Dendritic cell treated with granulocyte-macrophage colony-stimulating factor and Interleukin-4, amounts not matched to agents 40 ng/mL and 50 ng/mL, for 4 days (primary cell): ENCODE data around the gene SPATA6.
"Not testable (repeated sequence)": the region's sequence is repeated elsewhere in the genome, so short reads cannot be mapped to it uniquely, and the experiment has no call there.

ENCODE experiments used
- H3K27ac Mint-ChIP-seq: one replicate; pipeline ENCODE4 v1.8.0; 2022; ENCODE audit warnings: mild to moderate bottlenecking, mixed read lengths
- H3K27me3 Mint-ChIP-seq: one replicate; pipeline ENCODE4 v1.8.0; 2022; ENCODE audit warnings: mild to moderate bottlenecking, mixed read lengths
- H3K36me3 Mint-ChIP-seq: one replicate; pipeline ENCODE4 v1.8.0; 2022; ENCODE audit warnings: low read depth, mixed read lengths
- H3K4me1 Mint-ChIP-seq: one replicate; pipeline ENCODE4 v1.8.0; 2022; ENCODE audit warnings: low read depth, mixed read lengths
- H3K4me3 Mint-ChIP-seq: one replicate; pipeline ENCODE4 v1.8.0; 2022; ENCODE audit warnings: mild to moderate bottlenecking, moderate library complexity, mixed read lengths
- H3K9me3 Mint-ChIP-seq: one replicate; pipeline ENCODE4 v1.8.0; 2022; ENCODE audit warnings: mixed read lengths
- intact Hi-C: fragments of 100-400 bp; cut with micrococcal nuclease; formaldehyde crosslinking; loops from one replicate; pipeline ENCODE4 v1.15.0; 2022

The SPATA6 gene

DNA sequence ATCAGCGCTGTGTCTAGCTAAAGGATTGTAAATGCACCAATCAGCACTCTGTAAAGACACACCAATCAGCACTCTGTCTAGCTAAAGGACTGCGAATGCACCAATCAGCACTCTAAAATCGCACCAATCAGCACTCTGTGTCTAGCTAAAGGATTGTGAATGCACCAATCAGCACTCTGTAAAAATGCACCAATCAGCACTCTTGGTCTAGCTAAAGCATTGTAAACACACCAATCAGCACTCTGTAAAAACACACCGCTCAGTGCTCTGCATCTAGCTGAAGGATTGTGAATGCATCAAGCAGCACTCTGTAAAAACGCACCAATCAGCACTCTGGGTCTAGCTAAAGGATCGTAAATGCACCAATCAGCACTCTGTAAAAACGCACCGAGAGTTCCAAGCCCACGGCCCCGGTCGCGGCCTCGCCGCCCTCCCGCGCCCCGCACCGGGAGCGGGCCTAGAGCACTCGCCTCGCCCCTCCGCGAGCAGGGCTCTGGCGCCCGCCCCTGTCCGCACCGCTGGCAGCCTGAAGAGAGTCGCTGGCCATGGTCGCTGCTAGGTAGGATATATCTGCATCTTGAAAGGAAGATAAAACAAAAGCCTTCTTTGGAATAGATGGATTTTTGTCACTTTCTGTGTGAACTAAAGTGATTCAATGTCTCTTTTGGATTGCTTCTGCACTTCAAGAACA lies 36.5 kb downstream of the SPATA6 start:
- intact Hi-C loops, H3K4me1 Mint-ChIP-seq, H3K4me3 Mint-ChIP-seq, H3K27me3 Mint-ChIP-seq, H3K36me3 Mint-ChIP-seq, H3K27ac Mint-ChIP-seq: not testable (repeated sequence)
- peaks cover 41% of the 10 kb centered on the region for H3K9me3 Mint-ChIP-seq

DNA sequence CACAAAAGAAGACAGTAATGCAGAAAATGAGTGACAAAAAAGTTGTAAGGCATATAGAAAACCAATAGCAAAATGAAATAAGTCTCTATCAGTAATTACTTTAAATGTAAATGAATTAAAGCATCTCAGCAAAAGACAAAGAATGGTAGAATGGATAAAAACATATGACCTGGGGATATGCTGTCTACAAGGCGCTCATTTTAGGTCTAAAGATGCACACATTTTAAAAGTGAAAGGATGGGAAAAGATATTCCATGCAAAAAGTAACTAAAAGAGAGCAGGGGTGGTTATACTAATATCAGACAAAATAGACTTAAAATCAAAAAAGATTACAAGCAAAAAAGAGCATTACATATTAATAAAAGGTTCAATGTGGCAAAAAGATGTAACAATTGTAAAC lies 41.2 kb downstream of the SPATA6 start:
- H3K27ac Mint-ChIP-seq: no peak overlapping the region
- no peaks in the 10 kb centered on the region for H3K36me3 Mint-ChIP-seq
- intact Hi-C loops: no loop called here
- H3K4me1 Mint-ChIP-seq: no peaks in the 10 kb centered on the region
- H3K27me3 Mint-ChIP-seq: no peaks in the 10 kb centered on the region
- no peak overlapping the region for H3K4me3 Mint-ChIP-seq
- peaks cover 28% of the 10 kb centered on the region for H3K9me3 Mint-ChIP-seq

DNA sequence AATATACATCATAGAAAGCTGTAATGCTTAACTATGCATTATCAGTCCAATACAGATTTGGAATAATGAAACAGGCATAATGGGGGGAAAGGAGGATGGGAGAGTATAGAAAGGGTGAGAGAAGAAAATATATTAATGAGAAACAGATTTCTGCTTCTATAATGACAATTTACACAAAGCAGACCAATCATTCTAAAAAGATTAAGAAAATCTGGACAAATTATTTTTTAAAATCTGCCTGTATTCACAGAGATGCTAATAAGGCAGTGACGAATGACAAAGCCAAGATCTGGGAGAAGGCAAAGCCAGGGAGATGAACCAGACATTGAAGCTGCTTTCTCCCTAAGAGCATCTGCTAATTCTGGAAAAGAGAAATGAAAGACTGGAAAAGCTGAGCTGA lies 50.0 kb downstream of the SPATA6 start:
- no peaks in the 10 kb centered on the region for H3K36me3 Mint-ChIP-seq
- no peak overlapping the region for H3K27ac Mint-ChIP-seq
- no peaks in the 10 kb centered on the region for H3K27me3 Mint-ChIP-seq
- H3K9me3 Mint-ChIP-seq: no peaks in the 10 kb centered on the region
- no peak overlapping the region for H3K4me3 Mint-ChIP-seq
- intact Hi-C loops: no loop called here
- no peaks in the 10 kb centered on the region for H3K4me1 Mint-ChIP-seq

DNA sequence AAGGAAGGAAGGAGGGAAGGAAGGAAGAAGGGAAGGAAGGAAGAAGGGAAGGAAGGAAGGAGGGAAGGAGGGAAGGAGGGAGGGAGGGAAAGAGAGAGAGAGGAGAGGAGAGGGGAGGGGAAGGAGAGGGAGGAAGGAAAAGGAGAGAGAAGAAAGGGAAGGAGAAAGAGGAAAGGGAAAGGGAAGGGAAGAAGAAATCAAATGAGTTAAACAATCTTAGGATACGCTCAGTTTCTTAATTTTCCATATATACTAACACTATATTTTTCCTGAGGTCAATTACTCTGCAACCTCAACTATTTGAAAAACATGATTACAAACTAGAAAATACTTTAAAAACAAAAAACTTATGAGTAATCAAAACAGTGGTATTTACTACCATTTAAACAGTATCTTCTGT lies 53.3 kb downstream of the SPATA6 start:
- Mint-ChIP-seq H3K9me3 (no peaks in the 10 kb centered on the region), H3K36me3 (no peaks in the 10 kb centered on the region), H3K27ac (no peak overlapping the region), H3K4me3 (no peak overlapping the region), H3K4me1 (no peaks in the 10 kb centered on the region), H3K27me3 (no peaks in the 10 kb centered on the region)
- intact Hi-C loops: no loop called here

DNA sequence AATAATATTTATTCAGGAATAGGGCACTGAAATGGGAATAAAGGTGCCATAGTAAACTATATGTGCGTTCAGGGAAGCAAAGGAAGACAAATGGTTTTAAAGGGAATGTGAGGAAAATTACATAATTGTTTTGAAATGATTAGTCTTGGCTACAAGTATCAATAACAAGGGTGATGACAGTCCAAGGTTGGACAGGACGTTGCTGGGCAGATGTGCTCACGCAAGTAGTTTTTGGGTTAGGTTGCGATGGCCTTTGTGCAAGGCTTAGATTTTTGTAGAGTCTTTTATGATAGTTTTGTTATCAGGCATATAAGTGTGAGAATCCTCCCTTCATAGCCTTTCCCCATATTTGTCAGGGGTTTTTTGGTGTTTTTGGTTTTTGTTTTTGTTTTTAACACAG lies 57.0 kb downstream of the SPATA6 start:
- no peaks in the 10 kb centered on the region for H3K4me1 Mint-ChIP-seq
- intact Hi-C loops: no loop called here
- H3K27ac Mint-ChIP-seq: no peak overlapping the region
- no peak overlapping the region for H3K4me3 Mint-ChIP-seq
- no peaks in the 10 kb centered on the region for H3K27me3 Mint-ChIP-seq
- H3K9me3 Mint-ChIP-seq: peaks cover 8% of the 10 kb centered on the region
- no peaks in the 10 kb centered on the region for H3K36me3 Mint-ChIP-seq

DNA sequence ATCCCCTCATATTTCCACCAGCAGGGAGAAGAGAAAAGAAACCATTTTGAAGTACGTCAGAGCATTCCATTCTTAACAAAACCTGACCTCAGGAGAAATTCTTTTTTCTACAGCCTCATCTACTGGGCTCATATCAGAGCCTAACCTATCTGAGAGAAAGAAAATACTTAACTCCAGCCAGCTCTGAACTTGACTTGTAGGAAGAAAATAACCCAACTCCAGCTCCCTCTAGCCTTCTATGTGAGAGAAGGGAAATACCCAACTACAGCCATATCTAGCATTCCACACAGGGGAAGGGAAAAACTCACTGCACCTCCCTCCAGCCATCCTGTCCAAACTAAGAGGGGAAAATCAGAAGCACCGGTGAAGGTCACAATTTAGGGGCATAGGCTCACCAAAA lies 57.7 kb downstream of the SPATA6 start:
- H3K27ac Mint-ChIP-seq: no peak overlapping the region
- H3K27me3 Mint-ChIP-seq: no peaks in the 10 kb centered on the region
- H3K4me3 Mint-ChIP-seq: no peak overlapping the region
- no peaks in the 10 kb centered on the region for H3K36me3 Mint-ChIP-seq
- intact Hi-C loops: no loop called here
- no peaks in the 10 kb centered on the region for H3K4me1 Mint-ChIP-seq
- peaks cover 8% of the 10 kb centered on the region for H3K9me3 Mint-ChIP-seq

DNA sequence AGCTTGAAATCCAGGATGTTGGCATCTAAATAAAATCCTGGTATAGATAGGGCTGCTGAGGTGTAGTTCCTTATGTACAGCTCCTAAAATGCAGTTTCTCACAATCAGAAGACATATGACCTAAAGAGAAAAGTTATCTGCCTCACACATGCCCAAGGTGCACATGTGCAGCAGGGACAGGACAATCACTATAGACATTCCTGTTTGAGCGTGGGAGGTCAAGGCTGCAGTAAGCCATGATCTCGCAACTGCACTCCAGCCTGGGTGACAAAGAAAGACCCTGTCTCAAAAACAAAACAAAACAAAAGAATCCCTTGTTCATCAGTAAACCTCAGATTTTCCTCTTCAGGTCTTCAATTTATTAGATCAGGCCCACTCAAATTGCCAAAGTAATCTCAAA lies 66.1 kb downstream of the SPATA6 start:
- H3K4me1 Mint-ChIP-seq: no peaks in the 10 kb centered on the region
- intact Hi-C loops: no loop called here
- H3K9me3 Mint-ChIP-seq: peaks cover 7% of the 10 kb centered on the region
- H3K27ac Mint-ChIP-seq: no peak overlapping the region
- no peaks in the 10 kb centered on the region for H3K36me3 Mint-ChIP-seq
- H3K27me3 Mint-ChIP-seq: no peaks in the 10 kb centered on the region
- H3K4me3 Mint-ChIP-seq: no peak overlapping the region

DNA sequence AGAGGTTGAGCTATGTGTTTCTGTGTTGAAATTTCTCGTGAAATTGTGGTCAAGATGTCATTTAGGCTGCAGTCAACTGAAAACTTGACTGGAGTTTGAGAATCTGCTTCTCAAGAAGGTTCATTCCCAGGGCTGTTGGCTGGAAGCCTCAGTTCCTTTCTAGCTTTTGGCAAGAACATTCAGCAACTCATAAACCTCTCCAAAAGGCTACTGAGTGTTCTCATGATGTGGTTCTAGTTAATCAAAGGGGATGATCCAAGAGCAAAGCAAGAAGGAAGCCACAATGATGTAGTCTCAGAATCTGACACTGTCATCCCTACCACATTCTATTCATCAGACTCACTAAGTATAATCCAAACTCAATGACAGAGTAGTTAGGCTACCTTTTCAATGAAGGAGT lies 66.6 kb downstream of the SPATA6 start:
- peaks cover 2% of the 10 kb centered on the region for H3K9me3 Mint-ChIP-seq
- H3K4me3 Mint-ChIP-seq: no peak overlapping the region
- H3K4me1 Mint-ChIP-seq: no peaks in the 10 kb centered on the region
- no peaks in the 10 kb centered on the region for H3K36me3 Mint-ChIP-seq
- intact Hi-C loops: no loop called here
- no peak overlapping the region for H3K27ac Mint-ChIP-seq
- H3K27me3 Mint-ChIP-seq: no peaks in the 10 kb centered on the region

DNA sequence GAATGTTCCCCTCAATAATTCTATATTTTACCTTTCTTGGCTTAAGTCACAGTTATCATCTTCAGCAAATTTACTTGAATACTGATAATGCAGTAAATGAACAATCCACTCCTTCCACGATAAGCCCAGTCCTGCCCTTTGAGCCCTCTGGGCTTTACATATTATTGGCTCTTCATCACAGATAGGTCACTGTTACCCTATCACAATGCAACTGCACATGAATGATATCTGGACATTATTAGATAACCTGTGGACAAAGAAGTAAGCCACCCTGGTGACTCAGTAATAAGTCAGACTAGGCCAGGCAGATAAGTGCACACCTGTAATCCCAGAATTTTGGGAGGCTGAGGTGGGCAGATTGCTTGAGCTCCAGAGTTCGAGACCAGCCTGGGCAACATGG lies 69.4 kb downstream of the SPATA6 start:
- H3K4me3 Mint-ChIP-seq: no peak overlapping the region
- intact Hi-C loops: no loop called here
- no peaks in the 10 kb centered on the region for H3K9me3 Mint-ChIP-seq
- no peaks in the 10 kb centered on the region for H3K4me1 Mint-ChIP-seq
- no peaks in the 10 kb centered on the region for H3K27me3 Mint-ChIP-seq
- H3K36me3 Mint-ChIP-seq: peaks cover 4% of the 10 kb centered on the region
- no peak overlapping the region for H3K27ac Mint-ChIP-seq

DNA sequence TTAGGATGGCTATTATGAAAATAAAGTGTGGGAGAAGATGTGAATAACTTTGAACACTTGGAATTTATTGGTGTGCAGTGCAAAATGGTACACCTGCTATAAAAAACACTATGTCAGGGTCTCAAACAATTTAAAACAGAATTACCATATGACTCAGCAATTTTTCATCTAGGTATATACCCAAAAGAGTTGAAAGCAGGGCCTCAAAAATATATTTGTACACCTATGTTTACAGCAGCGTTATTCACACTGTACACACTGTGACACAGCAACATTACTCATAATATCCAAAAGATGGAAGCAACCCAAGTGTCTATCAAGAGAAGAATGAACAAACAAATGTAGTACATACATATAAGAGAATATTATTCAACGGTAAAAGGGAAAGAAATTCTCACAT lies 75.8 kb downstream of the SPATA6 start:
- Mint-ChIP-seq H3K36me3 (peaks cover 4% of the 10 kb centered on the region), H3K4me3 (no peak overlapping the region), H3K27ac (no peak overlapping the region), H3K27me3 (no peaks in the 10 kb centered on the region), H3K4me1 (no peaks in the 10 kb centered on the region), H3K9me3 (no peaks in the 10 kb centered on the region)
- intact Hi-C loops: no loop called here

DNA sequence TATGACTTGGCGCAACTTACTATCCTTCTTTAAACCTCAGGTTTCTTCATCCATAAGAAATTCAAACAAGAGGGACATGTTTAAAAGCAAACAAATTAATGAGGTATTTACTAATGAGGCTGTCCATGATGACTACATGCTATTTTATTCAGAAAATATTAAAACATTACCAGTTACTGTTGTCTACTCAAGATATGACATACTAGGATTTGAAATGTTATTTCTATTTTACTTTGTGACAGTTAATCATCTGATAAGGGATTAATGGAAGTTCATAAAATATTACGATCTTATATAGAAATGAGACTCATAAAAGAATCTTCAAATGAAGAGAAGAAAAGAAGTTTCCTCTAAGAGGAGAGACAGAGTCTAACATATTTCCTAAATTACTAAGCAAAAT lies 80.1 kb downstream of the SPATA6 start:
- intact Hi-C loops: no loop called here
- Mint-ChIP-seq H3K4me3 (no peak overlapping the region), H3K4me1 (no peaks in the 10 kb centered on the region), H3K27ac (no peak overlapping the region), H3K27me3 (no peaks in the 10 kb centered on the region), H3K9me3 (no peaks in the 10 kb centered on the region), H3K36me3 (no peaks in the 10 kb centered on the region)

DNA sequence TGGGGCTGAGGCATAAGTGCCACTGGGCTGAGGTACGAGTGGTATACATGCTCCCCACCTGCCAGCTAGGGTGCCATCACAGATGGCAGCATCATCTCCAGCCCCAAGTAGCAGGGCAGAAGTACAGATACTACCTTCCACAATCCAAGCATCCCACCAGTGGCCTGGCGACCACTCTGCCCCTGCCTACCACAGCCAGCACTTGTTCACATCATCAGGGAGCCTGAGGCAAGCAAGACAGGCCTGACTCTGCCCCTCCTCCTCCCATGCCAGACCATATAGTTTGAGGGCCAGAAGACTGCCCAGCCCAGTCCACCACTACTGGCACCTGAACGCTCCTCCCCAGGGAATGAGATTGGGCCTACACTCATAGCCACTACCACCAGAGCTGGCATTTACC lies 84.6 kb downstream of the SPATA6 start:
- H3K9me3 Mint-ChIP-seq: no peaks in the 10 kb centered on the region
- H3K4me3 Mint-ChIP-seq: no peak overlapping the region
- H3K4me1 Mint-ChIP-seq: no peaks in the 10 kb centered on the region
- H3K27me3 Mint-ChIP-seq: no peaks in the 10 kb centered on the region
- no peaks in the 10 kb centered on the region for H3K36me3 Mint-ChIP-seq
- no peak overlapping the region for H3K27ac Mint-ChIP-seq
- intact Hi-C loops: no loop called here

DNA sequence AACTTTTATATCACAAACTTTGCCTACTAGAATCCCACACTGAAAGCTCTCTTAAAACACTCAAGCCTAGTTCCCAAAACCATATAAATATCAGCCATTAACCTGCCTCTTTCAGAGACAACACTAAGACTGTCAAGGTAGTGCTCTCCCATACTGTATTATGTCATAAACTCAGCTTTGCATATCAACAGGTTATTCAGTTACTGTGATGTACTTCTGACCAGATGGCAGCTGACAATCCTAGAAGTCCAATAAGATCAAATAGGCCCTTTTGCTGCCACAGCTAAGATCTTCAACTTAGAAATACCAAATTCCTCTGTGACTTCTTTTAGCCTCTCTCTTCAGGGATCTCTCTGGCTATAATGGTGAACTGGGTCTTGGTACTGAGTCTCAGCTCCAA lies 97.2 kb downstream of the SPATA6 start:
- Mint-ChIP-seq H3K27ac (no peak overlapping the region), H3K27me3 (no peaks in the 10 kb centered on the region), H3K36me3 (peaks cover 20% of the 10 kb centered on the region)

DNA sequence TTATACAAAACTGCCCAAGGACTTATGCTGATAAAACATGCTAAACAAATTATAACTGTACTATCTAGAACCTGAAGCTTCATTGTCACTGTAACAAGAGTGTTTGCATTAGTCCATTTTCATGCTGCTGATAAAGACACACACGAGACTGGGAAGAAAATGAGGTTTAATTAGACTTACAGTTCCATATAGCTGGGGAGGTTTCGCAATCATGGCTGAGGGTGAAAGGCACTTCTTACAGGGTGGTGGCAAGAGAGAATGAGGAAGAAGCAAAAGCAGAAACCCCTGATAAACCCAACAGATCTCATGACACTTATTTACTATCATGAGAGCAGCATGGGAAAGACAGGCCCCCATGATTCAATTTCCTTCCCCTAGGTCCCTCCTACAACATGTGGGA lies 100.4 kb downstream of the SPATA6 start:
- Mint-ChIP-seq H3K4me1 (no peaks in the 10 kb centered on the region), H3K4me3 (no peak overlapping the region), H3K36me3 (peaks cover 11% of the 10 kb centered on the region), H3K27ac (no peak overlapping the region), H3K9me3 (peaks cover 72% of the 10 kb centered on the region), H3K27me3 (no peaks in the 10 kb centered on the region)
- intact Hi-C loops: no loop called here

More for the DNA sequence above, 97.2 kb downstream of the SPATA6 start:
- peaks cover 73% of the 10 kb centered on the region for H3K9me3 Mint-ChIP-seq
- intact Hi-C loops: no loop called here
- H3K4me1 Mint-ChIP-seq: no peaks in the 10 kb centered on the region
- H3K4me3 Mint-ChIP-seq: no peak overlapping the region

DNA sequence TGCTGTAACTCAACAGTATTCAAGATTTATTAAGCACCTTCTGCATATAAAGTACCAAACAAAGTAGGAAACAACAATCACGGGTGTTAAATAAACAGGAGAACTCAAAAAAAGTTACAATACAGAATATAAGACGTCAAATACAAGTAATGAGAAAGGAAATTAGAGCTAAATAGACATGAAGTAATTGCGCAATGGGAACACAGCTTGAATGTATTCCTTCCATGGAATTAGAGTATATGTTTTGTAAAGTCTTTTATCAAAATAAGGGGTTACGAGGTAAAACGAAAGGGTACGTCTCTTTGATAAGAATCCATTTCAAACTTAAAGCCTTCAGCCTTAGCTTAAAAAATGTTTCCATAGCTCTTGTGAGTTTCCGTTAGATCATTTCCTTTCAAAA lies 109.1 kb downstream of the SPATA6 start:
- H3K27me3 Mint-ChIP-seq: no peaks in the 10 kb centered on the region
- H3K4me3 Mint-ChIP-seq: no peak overlapping the region
- H3K9me3 Mint-ChIP-seq: peaks cover 14% of the 10 kb centered on the region
- intact Hi-C loops: no loop called here
- H3K27ac Mint-ChIP-seq: no peak overlapping the region
- no peaks in the 10 kb centered on the region for H3K4me1 Mint-ChIP-seq
- no peaks in the 10 kb centered on the region for H3K36me3 Mint-ChIP-seq
